GM12878 (cell line): ENCODE results near the gene APC2.

ENCODE experiments used
- MAX ChIP-seq: IDR thresholded peaks from 2 replicates; pipeline ENCODE4 v1.6.1; 2012; ENCODE audit warnings: low read depth, low read length, improper control_type of control experiment
- POLR2A ChIP-seq: IDR thresholded peaks from 2 replicates; pipeline ENCODE4 v1.6.1; 2011; ENCODE audit warnings: low read depth, mild to moderate bottlenecking, low read length
- POLR2AphosphoS5 ChIP-seq: IDR thresholded peaks from 2 replicates; pipeline ENCODE4 v1.6.1; 2011; ENCODE audit warnings: mild to moderate bottlenecking, low read length, inconsistent platforms
- TARDBP ChIP-seq: IDR thresholded peaks from 2 replicates; pipeline ENCODE4 v1.6.1; 2016; ENCODE audit warnings: borderline replicate concordance

- TF ChIP-seq MAX, result no peak
- TF ChIP-seq TARDBP, result no peak
- no peak for TF ChIP-seq POLR2AphosphoS5
- no peak for TF ChIP-seq POLR2A
Measured at GRCh38 chr19:1521636-1522035, 71.7 kb downstream of the APC2 start.
